AG10803 (cell line): ENCODE results near the gene DNAH14.

Source experiments
- DNase-seq: peaks from one replicate; pipeline ENCODE4 v3.0.0; 2010; ENCODE audit warnings: low read depth
- H3K4me3 ChIP-seq: 2 replicates; pipeline ENCODE4 v1.5.1; 2011; ENCODE audit warnings: mild to moderate bottlenecking, low read length, control low read depth
- CTCF ChIP-seq: conservative IDR thresholded peaks from 2 replicates; pipeline ENCODE4 v1.5.1; 2011; ENCODE audit warnings: mild to moderate bottlenecking, low read length, control low read depth, inconsistent platforms

DNAH14 gene

GRCh38 chr1:225406976-225407725 lies 477.7 kb downstream of the DNAH14 start:
- no peak for TF ChIP-seq CTCF
- H3K4me3 ChIP-seq, result no peak overlapping the region
- no peak for DNase-seq

- DNase-seq, result no peak
- no peak overlapping the region for H3K4me3 ChIP-seq
- no peak for TF ChIP-seq CTCF
Observed at GRCh38 chr1:225407755-225408154, 478.3 kb downstream of the DNAH14 start.

- DNase-seq, result no peak
- TF ChIP-seq CTCF, result no peak
- H3K4me3 ChIP-seq, result no peak overlapping the region
Observed at GRCh38 chr1:225408249-225408648, 478.8 kb downstream of the DNAH14 start.

- no peak for DNase-seq
- TF ChIP-seq CTCF, result no peak
- H3K4me3 ChIP-seq, result no peak overlapping the region
Observed at GRCh38 chr1:225409051-225409450, 479.6 kb downstream of the DNAH14 start.

- no peak for DNase-seq
- H3K4me3 ChIP-seq, result no peak overlapping the region
- TF ChIP-seq CTCF, result no peak
Observed at GRCh38 chr1:225410036-225410435, 480.6 kb downstream of the DNAH14 start.

GRCh38 chr1:225412321-225412720 lies 482.8 kb downstream of the DNAH14 start:
- TF ChIP-seq CTCF, result no peak
- no peak for DNase-seq
- H3K4me3 ChIP-seq, result no peak overlapping the region

- H3K4me3 ChIP-seq, result no peak overlapping the region
- no peak for DNase-seq
- TF ChIP-seq CTCF, result no peak
Observed at GRCh38 chr1:225412803-225413351, 483.4 kb downstream of the DNAH14 start.
